Effector memory CD4-positive, alpha-beta T cell (primary cell): ENCODE results near the gene HOXA6.

Experiments used
- DNase-seq, 3 donors: peaks; one replicate each; pipeline ENCODE4 v3.0.0-alpha.2; 2020
- H3K27ac ChIP-seq: 2 replicates; pipeline ENCODE4 v1.7.0; 2013; ENCODE audit warnings: mild to moderate bottlenecking, low read length, moderate library complexity; ENCODE audit not compliant: insufficient read depth, poor library complexity, severe bottlenecking
- H3K27me3 ChIP-seq: replicated peaks from 2 replicates; pipeline ENCODE4 v1.7.0; 2013; ENCODE audit warnings: mild to moderate bottlenecking, low read length; ENCODE audit not compliant: insufficient read depth, control insufficient read depth, poor library complexity, severe bottlenecking
- H3K36me3 ChIP-seq: 2 replicates; pipeline ENCODE4 v1.7.0; 2013; ENCODE audit warnings: mild to moderate bottlenecking, low read length, moderate library complexity; ENCODE audit not compliant: control insufficient read depth, insufficient read depth
- H3K4me1 ChIP-seq: 2 replicates; pipeline ENCODE4 v1.7.0; 2013; ENCODE audit warnings: low read length, mild to moderate bottlenecking; ENCODE audit not compliant: control insufficient read depth, insufficient read depth, poor library complexity, severe bottlenecking
- H3K4me3 ChIP-seq: 2 replicates; pipeline ENCODE4 v1.7.0; 2013; ENCODE audit warnings: low read length, low read depth, mild to moderate bottlenecking; ENCODE audit not compliant: insufficient read depth, poor library complexity, severe bottlenecking
- H3K9me3 ChIP-seq: 2 replicates; pipeline ENCODE4 v1.7.0; 2013; ENCODE audit warnings: mild to moderate bottlenecking, low read length, moderate library complexity; ENCODE audit not compliant: control insufficient read depth
- total RNA-seq, 3 donors: gene quantifications; one replicate each; lab custom pipeline; 2026; lab: John Stamatoyannopoulos, UW

The HOXA6 gene
- total RNA-seq = 0 reads per million in 3 donors

GRCh38 chr7:27147199-27148030 lies at the start of gene HOXA6:
HOXA6 (minus strand) TSS chr7:27147774; CDS start chr7:27147749, 25 bp downstream.
- no peaks in the 10 kb centered on the region for H3K9me3 ChIP-seq
- peaks cover 25% of the 10 kb centered on the region for H3K4me1 ChIP-seq
- H3K4me3 ChIP-seq = no peak within 1 kb of the TSS
- peaks cover 64% of the 10 kb centered on the region for H3K27me3 ChIP-seq
- H3K27ac ChIP-seq = no peak within 1 kb of the TSS
- H3K36me3 ChIP-seq = no peaks in the 10 kb centered on the region
- no peak for DNase-seq

GRCh38 chr7:27196287-27196767 lies 48.8 kb upstream of the HOXA6 start:
- H3K27ac ChIP-seq = no peak overlapping the region
- H3K27me3 ChIP-seq = peaks cover 75% of the 10 kb centered on the region
- no peaks in the 10 kb centered on the region for H3K36me3 ChIP-seq
- H3K4me1 ChIP-seq = peaks cover 37% of the 10 kb centered on the region
- peak; percentile 60 to 74 (median 61) for DNase-seq
- no peaks in the 10 kb centered on the region for H3K9me3 ChIP-seq
- no peak overlapping the region for H3K4me3 ChIP-seq

- Histone ChIP-seq H3K4me3 (no peak overlapping the region), H3K9me3 (no peaks in the 10 kb centered on the region), H3K36me3 (no peaks in the 10 kb centered on the region), H3K27ac (no peak overlapping the region), H3K4me1 (peaks cover 26% of the 10 kb centered on the region), H3K27me3 (peaks cover 78% of the 10 kb centered on the region)
- no peak for DNase-seq
Observed at GRCh38 chr7:27194686-27195379, 47.3 kb upstream of the HOXA6 start.

- no peaks in the 10 kb centered on the region for H3K36me3 ChIP-seq
- H3K27ac ChIP-seq = no peak overlapping the region
- no peaks in the 10 kb centered on the region for H3K9me3 ChIP-seq
- DNase-seq = no peak
- H3K27me3 ChIP-seq = peaks cover 83% of the 10 kb centered on the region
- H3K4me1 ChIP-seq = peaks cover 28% of the 10 kb centered on the region
- H3K4me3 ChIP-seq = no peak overlapping the region
Observed at GRCh38 chr7:27194002-27194352, 46.4 kb upstream of the HOXA6 start.

- no peaks in the 10 kb centered on the region for H3K36me3 ChIP-seq
- peaks cover 28% of the 10 kb centered on the region for H3K4me1 ChIP-seq
- peaks cover 83% of the 10 kb centered on the region for H3K27me3 ChIP-seq
- no peak for DNase-seq
- no peak overlapping the region for H3K27ac ChIP-seq
- peak overlapping the region; percentile 25 for H3K4me3 ChIP-seq
- no peaks in the 10 kb centered on the region for H3K9me3 ChIP-seq
Observed at GRCh38 chr7:27193335-27194001, 45.9 kb upstream of the HOXA6 start.

- Histone ChIP-seq H3K36me3 (no peaks in the 10 kb centered on the region), H3K27ac (no peak overlapping the region), H3K4me1 (peaks cover 35% of the 10 kb centered on the region), H3K9me3 (no peaks in the 10 kb centered on the region), H3K27me3 (peaks cover 84% of the 10 kb centered on the region), H3K4me3 (peak overlapping the region; percentile 25)
- no peak for DNase-seq
Observed at GRCh38 chr7:27192546-27193334, 45.2 kb upstream of the HOXA6 start.

- Histone ChIP-seq H3K27ac (no peak overlapping the region), H3K4me1 (peaks cover 41% of the 10 kb centered on the region), H3K27me3 (peaks cover 84% of the 10 kb centered on the region), H3K36me3 (no peaks in the 10 kb centered on the region), H3K9me3 (no peaks in the 10 kb centered on the region), H3K4me3 (peak overlapping the region; percentile 25)
- no peak for DNase-seq
Observed at GRCh38 chr7:27191833-27192545, 44.4 kb upstream of the HOXA6 start.

- no peak overlapping the region for H3K4me3 ChIP-seq
- no peak overlapping the region for H3K27ac ChIP-seq
- peaks cover 84% of the 10 kb centered on the region for H3K27me3 ChIP-seq
- H3K4me1 ChIP-seq = peaks cover 42% of the 10 kb centered on the region
- DNase-seq = no peak
- no peaks in the 10 kb centered on the region for H3K36me3 ChIP-seq
- no peaks in the 10 kb centered on the region for H3K9me3 ChIP-seq
Observed at GRCh38 chr7:27191161-27191731, 43.7 kb upstream of the HOXA6 start.
